Stimulated activated CD8-positive, alpha-beta memory T cell treated with anti-CD3 and anti-CD28 coated beads, Interleukin-7, amount 100 ng/mL, for 4 hours (primary cell): ENCODE measurements around the gene PGM2L1.
"Not testable (repeated sequence)": the region's sequence is repeated elsewhere in the genome, so short reads cannot be mapped to it uniquely, and the experiment has no call there.

Experiments used
- DNase-seq, 2 donors: peaks; one replicate each; pipeline ENCODE4 v3.0.0-alpha.2; 2020; ENCODE audit warnings: low read depth in 2 of 2

The PGM2L1 gene

GRCh38 chr11:74400606-74401005 is 2.4 kb upstream of the PGM2L1 start:
- DNase-seq: no peak

- peak in 1 of 2 donors; percentile 21 for DNase-seq
These were observed 561 bp downstream of the PGM2L1 start for GRCh38 chr11:74397501-74398243.

GRCh38 chr11:74392256-74392655 is 6.0 kb downstream of the PGM2L1 start:
- DNase-seq: no peak

- DNase-seq: no peak
These were observed 7.0 kb downstream of the PGM2L1 start for GRCh38 chr11:74391193-74391592.

GRCh38 chr11:74390697-74391096 is 7.5 kb downstream of the PGM2L1 start:
- DNase-seq: no peak

- peak; percentile 16 to 62 for DNase-seq
These were observed 9.4 kb downstream of the PGM2L1 start for GRCh38 chr11:74388678-74389327.

GRCh38 chr11:74384641-74385040 is 13.6 kb downstream of the PGM2L1 start:
- DNase-seq: no peak

GRCh38 chr11:74380746-74381439 is 17.3 kb downstream of the PGM2L1 start:
- no peak for DNase-seq

GRCh38 chr11:74377689-74378088 is 20.5 kb downstream of the PGM2L1 start:
- DNase-seq: no peak

- DNase-seq: no peak
These were observed 24.9 kb downstream of the PGM2L1 start for GRCh38 chr11:74373382-74373781.

- no peak for DNase-seq
These were observed 26.8 kb downstream of the PGM2L1 start for GRCh38 chr11:74371269-74372052.

GRCh38 chr11:74370123-74370522 is 28.1 kb downstream of the PGM2L1 start:
- DNase-seq: no peak

GRCh38 chr11:74367881-74368280 is 30.4 kb downstream of the PGM2L1 start:
- DNase-seq: no peak

- DNase-seq: no peak
These were observed 31.7 kb downstream of the PGM2L1 start for GRCh38 chr11:74366576-74366975.

- DNase-seq: not testable (repeated sequence)
These were observed 32.4 kb downstream of the PGM2L1 start for GRCh38 chr11:74365805-74366204.

- no peak for DNase-seq
These were observed 40.8 kb downstream of the PGM2L1 start for GRCh38 chr11:74357449-74357848.

- DNase-seq: no peak
These were observed 42.6 kb downstream of the PGM2L1 start for GRCh38 chr11:74355626-74356025.

GRCh38 chr11:74354036-74354435 is 44.2 kb downstream of the PGM2L1 start:
- no peak for DNase-seq

- DNase-seq: no peak
These were observed 50.9 kb downstream of the PGM2L1 start for GRCh38 chr11:74347381-74347780.

- DNase-seq: no peak
These were observed 52.8 kb downstream of the PGM2L1 start for GRCh38 chr11:74345420-74345819.

GRCh38 chr11:74341921-74342320 is 56.3 kb downstream of the PGM2L1 start:
- DNase-seq: no peak

- DNase-seq: no peak
These were observed 58.6 kb downstream of the PGM2L1 start for GRCh38 chr11:74339619-74340018.
